COLO829 (cell line): ENCODE results near the gene VTI1B.
A peak's percentile ranks its signal among the peaks of the same experiment; 100 is the strongest.

Source experiments
- DNase-seq: peaks from one replicate; pipeline ENCODE4 v3.0.0; 2012; ENCODE audit warnings: low spot score

The VTI1B gene

GRCh38 chr14:67679006-67679405 is 4.6 kb upstream of the VTI1B start:
- no peak for DNase-seq

GRCh38 chr14:67675219-67675582 is 769 bp upstream of the VTI1B start:
- no peak for DNase-seq

- DNase-seq = peak; percentile 36
These were observed 323 bp downstream of the VTI1B start for GRCh38 chr14:67674139-67674479.

GRCh38 chr14:67673451-67673850 is 981 bp downstream of the VTI1B start:
- DNase-seq = no peak

- no peak for DNase-seq
These were observed 5.9 kb downstream of the VTI1B start for GRCh38 chr14:67668559-67668958.

GRCh38 chr14:67666750-67667449 is 7.5 kb downstream of the VTI1B start:
- DNase-seq = peak; percentile 62

- no peak for DNase-seq
These were observed 8.6 kb downstream of the VTI1B start for GRCh38 chr14:67665868-67666267.

DNA sequence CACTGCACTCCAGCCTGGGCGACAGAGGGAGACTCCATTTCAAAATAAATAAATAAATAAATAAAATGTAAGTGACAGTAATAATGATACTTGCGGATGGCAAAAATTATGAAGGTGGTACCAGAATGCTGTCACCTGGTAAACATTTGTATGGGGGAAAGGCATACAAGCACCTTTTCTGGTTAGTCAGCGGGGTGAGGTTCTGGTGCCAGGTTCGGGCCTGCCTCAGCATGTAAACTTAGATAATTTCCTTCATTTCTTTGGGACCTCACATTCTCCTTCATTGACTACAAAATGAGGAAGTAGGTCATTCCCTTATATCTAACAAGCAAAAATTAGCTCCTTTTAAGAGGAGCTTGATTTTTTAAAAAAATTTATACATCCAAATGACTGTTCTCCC is 10.8 kb downstream of the VTI1B start:
- no peak for DNase-seq

DNA sequence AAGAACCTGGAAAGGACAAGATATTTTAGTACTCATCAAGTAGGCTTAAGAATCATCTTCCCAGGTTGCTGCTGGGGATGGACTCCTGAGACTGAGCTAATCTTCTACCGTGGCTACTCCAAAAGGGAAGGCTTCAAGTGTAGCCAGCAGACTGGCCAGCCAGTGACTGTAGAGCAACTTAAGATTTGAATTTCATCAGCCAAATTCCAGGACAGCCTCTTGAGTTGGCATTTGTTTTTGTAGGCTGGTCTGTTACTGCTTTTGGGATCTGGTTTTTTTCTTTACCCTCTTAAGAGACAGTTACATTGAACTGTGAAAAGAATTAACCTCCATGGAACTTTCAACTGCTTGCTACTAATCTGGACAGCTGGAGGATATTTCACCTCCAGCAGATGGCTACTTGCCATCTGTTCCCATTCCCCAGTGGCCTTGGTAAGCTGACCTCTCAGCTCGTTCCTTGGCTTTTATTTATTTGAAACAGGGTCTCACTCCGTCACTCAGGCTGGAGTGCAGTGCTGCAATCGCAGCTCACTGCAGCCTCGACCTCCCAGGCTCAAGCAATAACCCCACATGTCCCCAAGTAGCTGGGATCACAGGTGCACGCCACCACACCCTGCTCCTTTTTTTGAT is 20.7 kb downstream of the VTI1B start:
- no peak for DNase-seq

- DNase-seq = no peak
These were observed 22.2 kb downstream of the VTI1B start for GRCh38 chr14:67652189-67652588.

GRCh38 chr14:67650694-67651093 is 23.7 kb downstream of the VTI1B start:
- no peak for DNase-seq

GRCh38 chr14:67650151-67650550 is 24.3 kb downstream of the VTI1B start:
- DNase-seq = no peak

DNA sequence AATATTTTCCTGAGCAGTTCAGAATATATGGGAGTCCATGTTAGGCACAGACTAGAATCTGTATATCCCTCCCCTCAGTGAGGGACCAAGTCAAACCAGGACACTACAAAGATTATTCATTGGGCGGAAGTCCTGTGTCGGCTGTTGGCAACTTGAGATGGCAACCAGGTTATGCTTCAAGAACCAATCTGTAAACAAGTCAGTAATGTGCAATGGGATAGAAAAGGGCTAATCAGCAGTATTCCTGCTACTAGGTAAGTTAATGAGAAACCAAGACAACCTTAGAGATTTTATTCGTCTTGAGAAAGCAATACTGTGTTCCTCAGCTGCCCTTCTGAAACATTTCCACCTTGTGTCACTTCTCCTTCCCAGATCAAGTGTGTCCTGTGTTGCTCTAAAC is 28.3 kb downstream of the VTI1B start:
- DNase-seq = no peak

DNA sequence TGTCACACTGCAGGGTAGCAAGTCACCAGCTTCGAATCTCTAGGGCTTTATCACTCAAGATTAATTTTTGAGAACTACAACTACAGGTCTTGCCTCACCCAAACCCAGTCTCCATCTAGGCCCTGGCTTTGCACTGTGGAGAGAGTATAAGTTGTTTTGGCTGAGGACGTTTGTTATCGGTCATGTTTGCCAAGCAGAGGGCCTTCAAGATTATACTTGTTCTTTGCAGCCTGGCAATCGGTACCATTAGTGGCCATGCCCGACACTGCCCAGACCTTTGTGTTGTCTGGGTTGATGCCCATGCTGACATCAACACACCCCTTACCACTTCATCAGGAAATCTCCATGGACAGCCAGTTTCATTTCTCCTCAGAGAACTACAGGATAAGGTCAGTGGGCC is 29.0 kb downstream of the VTI1B start:
- DNase-seq = no peak

DNA sequence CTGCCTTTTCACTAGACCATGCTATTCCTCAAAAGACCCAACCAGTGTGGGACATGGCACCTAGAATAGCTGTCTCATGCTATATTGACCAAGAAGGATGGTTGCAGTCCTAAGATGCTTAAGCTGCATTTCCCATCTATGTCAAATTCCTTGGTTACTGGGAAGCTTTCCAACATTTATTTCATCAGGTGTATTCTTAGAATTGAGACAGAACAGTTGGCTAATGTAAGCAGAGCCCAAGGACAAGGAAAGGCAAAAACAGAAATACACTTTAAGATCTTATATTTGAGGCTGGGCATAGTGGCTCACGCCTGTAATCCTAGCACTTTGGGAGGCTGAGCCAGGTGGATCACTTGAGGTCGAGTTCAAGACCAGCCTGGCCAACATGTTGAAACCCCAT is 30.0 kb downstream of the VTI1B start:
- DNase-seq = no peak

- DNase-seq = no peak
These were observed 30.7 kb downstream of the VTI1B start for GRCh38 chr14:67643713-67644112.

GRCh38 chr14:67641902-67642749 is 32.3 kb downstream of the VTI1B start:
- DNase-seq = no peak

- DNase-seq = no peak
These were observed 33.0 kb downstream of the VTI1B start for GRCh38 chr14:67641480-67641879.

GRCh38 chr14:67638642-67639041 is 35.8 kb downstream of the VTI1B start:
- DNase-seq = no peak

- no peak for DNase-seq
These were observed 38.0 kb downstream of the VTI1B start for GRCh38 chr14:67636361-67636919.

GRCh38 chr14:67633451-67634147 is 40.8 kb downstream of the VTI1B start:
- DNase-seq = no peak

- DNase-seq = no peak
These were observed 43.5 kb downstream of the VTI1B start for GRCh38 chr14:67630938-67631337.
